T1000 (cell line): ENCODE data around the gene RECQL5.
"Not testable (repeated sequence)": the region's sequence is repeated elsewhere in the genome, so short reads cannot be mapped to it uniquely, and the experiment has no call there.

Source experiments
- DNase-seq: peaks from one replicate; lab custom pipeline; 2025; ENCODE audit warnings: mixed read lengths; lab: John Stamatoyannopoulos, UW

Gene RECQL5

DNA sequence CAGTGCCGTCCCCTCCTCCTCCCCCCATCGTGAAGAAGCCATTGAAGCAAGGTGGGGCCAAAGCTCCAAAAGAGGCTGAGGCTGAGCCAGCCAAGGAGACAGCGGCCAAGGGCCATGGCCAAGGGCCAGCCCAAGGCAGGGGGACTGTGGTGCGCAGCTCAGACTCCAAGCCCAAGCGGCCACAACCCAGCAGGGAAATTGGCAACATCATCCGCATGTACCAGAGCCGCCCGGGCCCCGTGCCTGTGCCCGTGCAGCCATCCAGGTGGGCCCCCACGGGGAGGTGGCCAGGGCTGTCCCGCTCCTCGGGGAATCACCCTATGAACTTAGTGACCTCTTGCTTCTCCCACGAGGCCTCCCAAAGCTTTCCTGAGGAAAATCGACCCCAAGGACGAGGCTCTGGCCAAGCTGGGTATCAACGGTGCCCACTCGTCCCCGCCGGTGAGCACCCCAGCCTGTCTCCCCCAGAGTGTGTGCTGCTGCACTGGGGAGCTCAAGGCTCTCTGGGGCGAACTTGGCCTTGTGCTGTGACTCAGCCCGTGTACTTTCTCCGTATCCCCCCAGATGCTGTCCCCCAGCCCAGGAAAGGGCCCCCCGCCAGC is 50.3 kb downstream of the RECQL5 start:
- no peak for DNase-seq

GRCh38 chr17:75615301-75615700 is 51.7 kb downstream of the RECQL5 start:
- no peak for DNase-seq

DNA sequence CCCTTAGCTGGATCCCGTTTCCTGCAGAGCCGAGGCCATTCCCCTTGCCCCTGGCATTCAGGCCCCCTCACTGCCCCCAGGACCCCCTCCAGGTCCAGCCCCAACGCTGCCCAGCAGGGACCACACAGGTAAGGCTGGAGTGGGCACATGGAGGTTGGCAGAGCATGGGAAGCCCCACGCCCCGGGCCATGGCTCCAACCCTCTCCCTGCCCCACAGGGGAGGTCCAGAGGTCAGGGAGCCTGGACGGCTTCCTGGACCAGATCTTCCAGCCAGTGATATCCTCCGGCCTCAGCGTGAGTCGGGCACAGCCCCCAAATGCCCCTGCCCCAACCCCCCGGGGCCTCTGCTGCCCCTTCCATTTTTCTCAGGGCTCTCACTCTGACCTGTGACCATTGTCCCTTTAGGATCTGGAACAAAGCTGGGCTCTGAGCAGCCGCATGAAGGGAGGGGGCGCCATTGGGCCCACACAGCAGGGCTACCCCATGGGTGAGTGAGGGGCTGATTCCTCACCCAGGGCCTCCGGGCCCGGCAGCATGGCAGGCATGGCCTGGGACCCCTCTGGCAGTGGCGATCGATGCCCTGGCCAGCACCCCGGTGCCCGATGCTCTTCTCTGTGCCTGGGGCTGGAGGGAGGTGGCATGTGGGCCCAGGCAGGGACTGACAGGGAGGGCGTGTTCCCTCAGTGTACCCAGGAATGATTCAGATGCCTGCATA is 52.2 kb downstream of the RECQL5 start:
- DNase-seq: no peak

DNA sequence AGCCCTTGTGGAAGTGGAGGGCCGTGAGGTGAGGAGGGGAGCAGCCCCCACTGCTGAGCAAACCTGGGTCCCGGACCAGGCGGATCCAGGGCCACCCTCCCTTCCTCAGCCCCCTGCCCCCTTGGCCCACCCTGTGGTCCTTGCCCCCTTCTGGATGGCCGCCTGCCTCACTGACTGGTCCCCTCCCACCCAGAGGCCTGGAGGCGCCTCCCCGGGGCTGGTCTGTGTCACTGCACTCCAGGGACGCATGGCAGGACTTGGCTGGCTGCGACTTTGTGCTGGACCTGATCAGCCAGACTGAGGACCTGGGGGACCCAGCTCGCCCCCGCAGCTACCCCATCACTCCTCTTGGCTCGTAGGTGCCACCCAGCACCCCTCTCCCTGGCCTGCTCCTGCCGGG is 52.9 kb downstream of the RECQL5 start:
- DNase-seq: no peak

DNA sequence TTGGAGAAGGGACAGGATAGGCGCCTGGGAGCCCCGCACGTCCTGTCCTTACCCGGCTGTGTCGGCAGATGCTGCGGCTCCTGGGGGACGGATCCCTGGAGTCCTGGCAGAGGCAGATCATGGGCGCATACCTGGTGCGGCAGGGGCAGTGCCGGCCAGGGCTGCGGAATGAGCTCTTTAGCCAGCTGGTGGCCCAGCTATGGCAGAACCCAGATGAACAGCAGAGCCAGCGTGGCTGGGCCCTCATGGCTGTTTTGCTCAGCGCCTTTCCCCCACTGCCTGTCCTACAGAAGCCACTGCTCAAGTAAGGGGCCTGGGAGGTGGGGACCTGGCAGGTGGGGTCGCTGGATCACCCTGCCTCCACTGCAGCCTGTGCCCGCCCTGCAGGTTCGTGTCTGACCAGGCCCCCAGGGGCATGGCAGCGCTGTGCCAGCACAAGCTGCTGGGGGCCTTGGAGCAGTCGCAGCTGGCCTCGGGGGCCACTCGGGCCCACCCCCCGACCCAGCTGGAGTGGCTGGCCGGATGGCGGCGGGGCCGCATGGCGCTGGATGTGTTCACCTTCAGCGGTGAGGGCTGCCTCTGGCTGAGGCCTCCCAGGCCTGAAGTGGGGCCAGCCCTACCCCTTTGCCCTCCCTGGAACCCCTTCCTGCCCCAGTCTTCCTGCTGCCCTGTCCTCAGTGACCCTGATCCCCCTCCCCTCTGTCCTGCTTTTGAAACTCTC is 53.9 kb downstream of the RECQL5 start:
- no peak for DNase-seq

GRCh38 chr17:75611851-75612429 is 55.0 kb downstream of the RECQL5 start:
- no peak for DNase-seq

DNA sequence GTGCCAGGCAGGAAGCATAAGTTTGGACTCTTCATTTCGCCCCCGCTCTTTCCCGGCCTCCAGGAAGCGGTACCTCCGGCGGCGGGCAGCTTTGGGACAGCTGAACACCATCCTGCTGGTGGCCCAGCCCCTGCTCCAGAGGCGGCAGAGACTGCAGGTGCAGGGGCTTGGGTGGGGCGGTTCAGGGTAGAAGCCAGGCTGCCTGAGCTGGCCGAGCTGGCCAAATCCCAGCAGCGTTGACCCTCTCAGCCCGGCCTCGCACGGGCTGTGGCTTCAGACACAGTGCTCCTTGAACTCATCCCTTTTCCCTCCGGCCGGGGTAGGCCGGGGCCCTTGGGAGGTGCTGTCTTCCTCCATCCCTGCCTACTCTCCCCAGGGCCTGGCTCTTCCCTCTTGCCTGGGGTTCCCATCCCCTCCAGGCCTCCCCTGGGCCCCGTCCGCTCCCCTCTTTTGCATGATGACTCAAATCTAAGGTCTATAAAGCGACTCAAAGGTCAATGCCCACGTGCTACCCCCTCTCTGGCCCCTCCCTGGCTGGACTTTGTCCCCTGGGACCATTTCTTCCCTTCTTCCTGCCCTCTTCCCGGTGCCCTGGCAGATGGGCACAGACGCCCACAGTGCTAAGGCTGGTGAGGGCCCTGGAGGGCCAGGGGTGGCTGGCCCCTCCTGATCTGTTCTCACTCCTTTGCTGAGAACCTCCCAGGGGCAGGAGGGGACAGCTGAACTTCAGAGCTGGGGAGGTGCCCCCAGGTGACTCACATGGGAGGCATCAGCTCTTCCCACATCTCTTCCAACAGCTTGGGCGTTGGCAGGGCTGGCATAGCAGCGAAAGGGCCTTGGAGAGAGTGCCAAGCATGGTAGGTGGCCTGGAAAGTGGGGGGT is 56.6 kb downstream of the RECQL5 start:
- DNase-seq: peak; percentile 82

- DNase-seq: no peak
These were observed 59.9 kb downstream of the RECQL5 start for GRCh38 chr17:75607086-75607485.

DNA sequence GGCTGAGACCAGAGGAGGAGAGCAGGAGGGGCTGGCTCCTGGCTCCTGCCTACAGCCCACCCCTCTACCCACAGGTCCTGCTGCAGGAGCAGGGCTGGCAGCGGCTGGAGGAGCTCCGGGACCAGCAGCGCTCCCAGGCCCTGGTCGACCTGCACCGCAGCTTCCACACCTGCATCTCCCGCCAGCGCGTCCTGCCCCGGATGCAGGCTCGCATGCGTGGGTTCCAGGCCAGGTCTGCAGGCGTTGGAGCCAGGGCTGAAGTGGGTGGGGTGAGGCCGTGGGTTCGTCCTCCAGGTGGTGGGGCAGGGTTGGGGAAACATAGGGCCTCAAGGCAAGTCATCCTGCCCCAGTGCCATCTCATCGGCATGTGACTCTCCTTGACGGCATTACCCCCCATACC is 61.2 kb downstream of the RECQL5 start:
- DNase-seq: no peak

- DNase-seq: no peak
These were observed 62.8 kb downstream of the RECQL5 start for GRCh38 chr17:75604034-75604695.

DNA sequence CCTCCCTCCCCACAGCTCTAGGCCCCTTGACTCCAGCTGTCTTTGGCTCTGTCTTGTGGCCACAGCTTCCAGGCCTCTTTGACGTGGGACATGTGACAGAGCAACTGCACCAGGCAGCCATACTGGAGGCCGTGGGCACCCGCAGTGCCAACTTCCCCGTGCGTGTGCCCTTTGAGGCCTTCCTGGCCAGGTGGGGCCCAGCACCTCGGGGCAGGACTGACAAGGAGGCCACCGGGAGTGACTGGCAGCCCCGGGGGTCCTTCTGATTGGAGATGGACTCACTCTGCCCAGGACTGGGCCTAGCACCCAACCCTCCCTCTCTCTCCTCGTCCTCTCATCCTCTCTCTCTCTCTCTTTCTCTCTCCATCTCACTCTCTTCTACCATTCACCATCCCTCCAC is 63.8 kb downstream of the RECQL5 start:
- DNase-seq: no peak

- DNase-seq: no peak
These were observed 64.3 kb downstream of the RECQL5 start for GRCh38 chr17:75602644-75603043.

GRCh38 chr17:75601057-75601987 is 65.6 kb downstream of the RECQL5 start:
- DNase-seq: no peak

DNA sequence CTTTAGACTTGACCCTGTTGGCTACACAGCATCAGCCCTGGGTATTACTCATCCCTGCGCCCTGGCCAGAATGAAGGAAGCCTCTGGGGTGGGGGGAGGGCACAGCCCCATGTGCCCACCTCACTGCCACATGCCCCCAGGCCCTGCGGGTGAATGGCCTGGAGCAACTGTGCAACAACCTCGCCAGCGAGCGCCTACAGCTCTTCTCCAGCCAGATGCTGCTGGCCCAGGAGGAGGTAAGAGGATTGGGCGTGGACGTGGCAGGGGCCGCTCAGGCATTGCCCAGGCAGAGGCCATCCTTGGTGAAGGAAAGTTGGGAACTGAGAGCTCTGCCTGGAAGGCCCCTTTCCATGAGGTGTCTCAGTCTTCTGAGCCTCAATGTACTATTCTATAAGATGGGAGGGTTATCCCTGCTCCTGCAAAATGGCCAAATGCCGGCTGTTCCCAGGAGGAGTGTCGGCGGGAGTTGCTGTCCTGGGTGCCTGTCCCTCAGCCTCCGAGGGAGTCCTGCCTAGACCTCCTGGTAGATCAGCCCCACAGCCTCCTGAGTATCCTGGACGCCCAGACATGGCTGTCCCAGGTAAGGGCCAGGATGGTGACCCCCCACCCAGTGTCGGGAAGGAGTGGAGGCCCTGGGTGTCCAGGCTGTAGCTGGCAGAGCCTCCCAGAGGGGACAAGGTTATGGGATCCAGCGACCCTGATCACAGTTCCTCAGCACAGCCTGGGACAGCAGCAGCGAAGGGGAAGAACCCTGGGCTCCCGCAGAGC is 70.5 kb downstream of the RECQL5 start:
- no peak for DNase-seq

GRCh38 chr17:75595920-75596313 is 71.0 kb downstream of the RECQL5 start:
- no peak for DNase-seq

GRCh38 chr17:75595284-75595919 is 71.6 kb downstream of the RECQL5 start:
- no peak for DNase-seq

DNA sequence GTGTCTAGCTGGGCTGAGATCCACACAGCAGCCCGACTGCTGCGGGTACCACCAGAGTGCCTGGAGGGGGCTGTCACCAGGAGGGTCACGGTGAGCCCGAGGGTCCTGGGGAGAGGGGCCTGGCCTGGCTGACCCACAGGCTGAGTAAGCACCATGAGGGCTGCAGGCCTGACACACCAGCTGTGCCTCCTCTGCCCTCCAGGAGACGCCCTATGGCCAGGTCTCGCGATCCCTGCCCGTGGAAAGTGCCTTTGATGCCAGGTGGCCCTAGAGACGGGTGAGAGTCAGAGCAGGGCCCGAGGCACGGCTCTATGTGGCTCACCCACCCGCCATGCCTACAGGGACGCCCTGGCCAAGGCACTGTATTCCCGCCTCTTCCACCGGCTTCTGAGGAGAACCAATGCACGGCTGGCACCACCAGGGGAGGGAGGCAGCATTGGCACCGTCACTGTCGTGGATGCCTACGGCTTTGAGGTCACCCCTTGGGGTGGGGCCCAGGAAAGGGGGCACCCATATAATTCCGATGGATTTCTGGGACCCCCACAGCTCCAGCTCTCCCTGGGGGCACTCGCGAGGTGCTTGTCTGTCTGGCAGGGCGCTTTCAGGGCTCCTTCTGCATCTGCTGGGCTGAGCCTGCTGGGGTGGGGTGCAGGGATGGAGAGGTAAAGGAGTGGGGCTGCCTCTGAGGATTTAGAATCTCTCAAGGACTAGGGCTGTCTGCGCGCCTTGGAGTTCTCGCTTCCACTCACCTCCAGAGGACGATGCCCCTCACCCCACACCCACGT is 72.3 kb downstream of the RECQL5 start:
- DNase-seq: no peak

GRCh38 chr17:75593430-75593829 is 73.5 kb downstream of the RECQL5 start:
- DNase-seq: not testable (repeated sequence)
